ENCODE measurements around the gene ATRX.

ATRX gene

DNA sequence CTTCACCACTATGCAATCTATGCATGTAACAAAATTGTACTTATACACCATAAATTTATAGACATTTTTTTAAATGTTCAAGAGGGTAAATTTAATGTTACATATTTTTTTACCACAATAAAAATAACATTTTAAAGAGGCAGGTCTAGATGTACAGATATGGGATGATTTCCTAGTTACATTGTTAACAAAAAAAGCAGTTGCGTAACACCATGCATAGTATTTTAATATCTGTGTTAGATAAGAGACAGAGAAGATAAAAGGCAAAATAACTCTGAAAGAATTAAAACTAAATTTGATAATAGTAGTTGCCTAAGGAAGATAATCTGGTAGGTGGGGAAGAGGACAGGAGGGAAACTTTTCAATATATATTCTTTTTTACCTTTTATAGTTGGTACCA is 9.1 kb upstream of the ATRX start:
- no peak overlapping the region for H3K4me3 ChIP-seq (ENCODE audit: control insufficient read depth, low read depth, low read length)
- no peak for DNase-seq (ENCODE audit: low read depth)
- TF ChIP-seq, protein P1, sequence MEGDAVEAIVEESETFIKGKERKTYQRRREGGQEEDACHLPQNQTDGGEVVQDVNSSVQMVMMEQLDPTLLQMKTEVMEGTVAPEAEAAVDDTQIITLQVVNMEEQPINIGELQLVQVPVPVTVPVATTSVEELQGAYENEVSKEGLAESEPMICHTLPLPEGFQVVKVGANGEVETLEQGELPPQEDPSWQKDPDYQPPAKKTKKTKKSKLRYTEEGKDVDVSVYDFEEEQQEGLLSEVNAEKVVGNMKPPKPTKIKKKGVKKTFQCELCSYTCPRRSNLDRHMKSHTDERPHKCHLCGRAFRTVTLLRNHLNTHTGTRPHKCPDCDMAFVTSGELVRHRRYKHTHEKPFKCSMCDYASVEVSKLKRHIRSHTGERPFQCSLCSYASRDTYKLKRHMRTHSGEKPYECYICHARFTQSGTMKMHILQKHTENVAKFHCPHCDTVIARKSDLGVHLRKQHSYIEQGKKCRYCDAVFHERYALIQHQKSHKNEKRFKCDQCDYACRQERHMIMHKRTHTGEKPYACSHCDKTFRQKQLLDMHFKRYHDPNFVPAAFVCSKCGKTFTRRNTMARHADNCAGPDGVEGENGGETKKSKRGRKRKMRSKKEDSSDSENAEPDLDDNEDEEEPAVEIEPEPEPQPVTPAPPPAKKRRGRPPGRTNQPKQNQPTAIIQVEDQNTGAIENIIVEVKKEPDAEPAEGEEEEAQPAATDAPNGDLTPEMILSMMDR (IDR thresholded peaks at IDR 0.05; ENCODE audit: control insufficient read depth, insufficient read depth, low read depth, low read length, missing control alignments): no peak

DNA sequence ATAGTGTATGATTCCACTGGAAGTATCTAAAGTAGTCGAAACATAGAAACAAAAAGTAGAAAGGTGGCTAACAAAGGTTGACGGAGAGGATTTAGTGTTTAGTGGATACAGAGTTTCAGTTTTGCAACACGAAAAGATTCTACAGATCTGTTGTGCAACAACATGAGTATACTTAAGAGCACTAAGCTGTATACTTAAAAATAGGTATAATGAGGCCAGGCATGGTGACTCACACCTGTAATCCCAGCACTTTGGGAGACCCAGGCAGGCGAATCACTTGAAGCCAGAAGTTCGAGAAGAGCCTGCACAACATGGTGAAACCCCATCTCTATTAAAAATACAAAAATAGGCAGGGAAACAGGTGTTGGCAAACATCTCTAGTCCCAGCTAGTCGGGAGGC is 7.9 kb upstream of the ATRX start:
- H3K4me3 ChIP-seq (ENCODE audit: control insufficient read depth, low read depth, low read length): no peak overlapping the region
- TF ChIP-seq, protein P1 (IDR thresholded peaks at IDR 0.05; ENCODE audit: control insufficient read depth, insufficient read depth, low read depth, low read length, missing control alignments): no peak
- no peak for DNase-seq (ENCODE audit: low read depth)

DNA sequence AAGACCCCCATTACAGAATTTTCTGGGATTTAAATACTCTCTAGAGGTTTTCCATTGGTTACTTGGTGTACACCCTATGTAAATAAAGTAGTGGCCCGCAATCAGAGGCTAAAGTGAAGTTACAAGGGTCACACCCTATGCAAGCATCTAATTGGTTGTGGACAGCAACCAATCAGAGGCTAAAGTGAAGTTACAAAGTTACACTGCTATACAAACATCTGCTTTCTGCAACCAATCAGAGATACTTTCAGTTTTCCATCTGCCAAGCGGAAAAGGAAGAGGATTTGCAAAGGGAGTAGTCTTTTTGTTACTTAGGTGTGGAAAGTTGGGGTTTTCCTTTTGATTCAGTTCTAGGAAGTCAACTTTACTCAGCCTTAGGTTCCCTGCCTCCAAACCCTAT is 2.0 kb upstream of the ATRX start:
- DNase-seq (ENCODE audit: low read depth): peak; percentile 20
- H3K4me3 ChIP-seq (ENCODE audit: control insufficient read depth, low read depth, low read length): no peak overlapping the region
- TF ChIP-seq, protein P1 (IDR thresholded peaks at IDR 0.05; ENCODE audit: control insufficient read depth, insufficient read depth, low read depth, low read length, missing control alignments): no peak

DNA sequence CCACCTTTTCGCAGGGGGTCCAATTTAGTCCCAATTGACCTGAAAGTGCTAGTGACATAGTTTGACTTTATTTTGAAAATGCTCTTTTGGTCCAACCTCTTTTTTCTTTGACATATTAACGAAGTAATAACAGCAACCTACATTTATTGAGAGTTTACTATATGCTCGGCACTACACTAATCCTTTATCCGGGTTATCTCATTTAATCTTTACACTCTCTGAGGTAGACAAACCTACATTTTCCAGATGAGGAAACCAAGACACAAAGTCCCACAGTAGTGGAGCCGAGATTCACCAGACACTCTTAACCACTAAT is 307 bp upstream of the ATRX start:
- peak overlapping the region; percentile 65 for H3K4me3 ChIP-seq (ENCODE audit: control insufficient read depth, low read depth, low read length)
- DNase-seq (ENCODE audit: low read depth): no peak
- TF ChIP-seq, protein P1 (IDR thresholded peaks at IDR 0.05; ENCODE audit: control insufficient read depth, insufficient read depth, low read depth, low read length, missing control alignments): no peak

DNA sequence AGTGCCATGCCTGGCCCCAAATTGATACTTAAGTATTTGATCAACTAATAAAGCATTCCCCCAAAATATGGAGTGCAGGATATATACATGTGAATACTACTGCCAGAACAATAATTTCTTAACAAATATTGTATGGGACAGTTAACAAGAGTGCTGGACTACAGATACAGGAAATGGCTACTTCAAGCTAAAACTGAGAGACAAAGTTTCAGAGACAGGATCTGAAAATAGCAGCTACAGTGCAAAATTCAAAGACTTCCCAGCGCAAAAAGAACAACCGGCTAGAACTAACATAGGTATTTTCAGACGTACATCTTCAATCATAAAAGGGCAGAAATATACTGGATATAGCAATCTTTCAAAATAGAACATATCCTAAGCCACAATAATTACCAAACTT is 6.3 kb downstream of the ATRX start:
- no peak overlapping the region for H3K4me3 ChIP-seq (ENCODE audit: control insufficient read depth, low read depth, low read length)
- TF ChIP-seq, protein P1 (IDR thresholded peaks at IDR 0.05; ENCODE audit: control insufficient read depth, insufficient read depth, low read depth, low read length, missing control alignments): no peak
- DNase-seq (ENCODE audit: low read depth): no peak

DNA sequence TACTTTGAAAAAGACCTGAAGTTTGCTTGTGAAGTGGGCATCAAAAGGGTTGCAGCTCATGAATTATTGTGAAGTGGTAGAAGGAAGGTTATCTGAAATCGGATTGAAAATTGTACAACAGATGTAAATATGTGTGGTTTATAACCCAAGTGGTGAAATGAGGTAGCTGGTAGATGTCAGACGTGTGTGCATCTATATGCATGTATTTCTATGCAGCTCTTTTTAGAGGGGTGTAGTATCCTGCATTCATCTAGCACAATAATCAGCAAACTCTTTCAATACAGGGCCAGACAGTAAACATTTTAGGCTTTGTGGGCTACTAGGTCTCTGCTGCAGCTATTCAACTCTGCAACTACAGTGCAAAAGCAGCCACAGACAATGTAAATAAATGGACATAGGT is 9.4 kb downstream of the ATRX start:
- H3K4me3 ChIP-seq (ENCODE audit: control insufficient read depth, low read depth, low read length): no peak overlapping the region
- no peak for DNase-seq (ENCODE audit: low read depth)
- TF ChIP-seq, protein P1 (IDR thresholded peaks at IDR 0.05; ENCODE audit: control insufficient read depth, insufficient read depth, low read depth, low read length, missing control alignments): no peak

DNA sequence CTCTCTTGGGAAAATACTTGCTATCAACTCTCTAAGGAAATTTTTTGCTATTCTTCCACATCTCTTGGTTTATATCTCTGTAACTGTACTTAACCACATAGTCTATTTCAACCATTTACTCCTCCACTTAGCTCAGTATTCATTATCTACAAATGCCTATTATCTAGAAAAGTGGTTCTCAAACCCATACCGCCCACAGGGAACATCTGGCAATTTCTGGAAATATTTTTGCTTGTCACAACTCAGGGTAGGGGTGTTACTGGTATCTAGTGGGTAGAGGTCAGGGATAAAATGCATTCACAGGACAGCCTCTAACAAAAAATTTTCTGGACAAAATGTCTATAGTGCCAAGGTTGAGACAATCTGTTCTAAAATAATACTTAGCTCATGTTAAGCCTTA is 14.4 kb downstream of the ATRX start:
- TF ChIP-seq, protein P1 (IDR thresholded peaks at IDR 0.05; ENCODE audit: control insufficient read depth, insufficient read depth, low read depth, low read length, missing control alignments): no peak
- DNase-seq (ENCODE audit: low read depth): no peak
- H3K4me3 ChIP-seq (ENCODE audit: control insufficient read depth, low read depth, low read length): no peak overlapping the region
